ENCODE results near the gene UNC13A.
A peak's percentile ranks its signal among the peaks of the same experiment; 100 is the strongest.

UNC13A gene

DNA sequence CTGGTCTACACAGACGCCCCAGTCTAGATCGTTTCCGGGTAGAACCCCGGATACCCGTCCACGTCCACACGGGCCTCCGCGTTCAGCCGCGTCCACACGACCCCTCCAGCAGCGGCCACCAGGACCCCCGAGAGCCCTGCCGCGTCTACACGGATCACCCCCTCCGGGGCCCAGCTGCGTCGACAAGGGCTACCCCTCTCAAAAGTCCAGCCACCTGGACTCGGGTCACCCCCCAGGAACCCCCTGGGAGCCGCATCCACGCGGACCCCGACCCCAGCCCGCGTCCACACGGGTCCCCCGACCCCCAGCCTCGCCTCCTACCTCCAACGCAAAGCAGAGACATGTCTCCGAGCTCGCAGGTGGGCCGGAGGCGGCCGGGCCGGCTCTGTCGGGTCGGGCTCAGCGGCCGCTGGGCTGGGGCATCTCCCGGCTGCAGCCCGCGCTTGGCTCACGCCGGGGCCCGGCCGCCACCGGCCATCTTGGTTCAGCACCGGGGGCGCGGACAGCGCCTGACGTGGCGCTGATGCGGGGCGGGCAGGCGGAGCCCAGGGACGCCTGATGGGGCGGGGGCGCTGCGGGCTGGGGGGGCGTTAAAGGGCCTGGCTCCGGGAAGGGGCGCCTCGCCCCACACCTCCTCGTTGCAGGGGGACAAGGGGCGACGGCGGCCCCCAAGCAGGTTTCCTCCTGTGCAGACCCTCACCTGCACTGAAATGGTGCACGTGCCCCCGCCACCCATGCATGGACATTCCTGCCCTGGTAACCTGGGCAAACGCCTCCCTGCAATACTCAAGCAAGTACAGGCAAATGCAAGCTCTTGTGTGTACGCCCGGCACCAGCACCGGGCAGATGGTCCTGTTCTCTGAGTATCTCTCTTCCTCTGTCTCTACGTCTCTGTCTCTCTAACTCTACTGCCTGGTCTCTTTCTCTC, at the start of gene UNC13A:
Gene UNC13A (minus strand): TSS at position 498 of the 928 bp plus-strand sequence. CDS start 155 bp downstream, at position 343.
- peak; percentile 59 for DNase-seq
- in situ Hi-C loops (cut with HindIII; ENCODE audit: low pct_ligation_motif_present, low pct_unique_long_range_greater_than_20kb, low sequenced_read_pairs): no loop called here

- in situ Hi-C loops (cut with HindIII; ENCODE audit: low pct_ligation_motif_present, low pct_unique_long_range_greater_than_20kb, low sequenced_read_pairs): no loop called here
- DNase-seq: no peak
These were observed 49.6 kb upstream of the UNC13A start for GRCh38 chr19:17737690-17738153.

GRCh38 chr19:17735410-17735809, 47.3 kb upstream of the UNC13A start:
- in situ Hi-C loops (cut with HindIII; ENCODE audit: low pct_ligation_motif_present, low pct_unique_long_range_greater_than_20kb, low sequenced_read_pairs): no loop called here

GRCh38 chr19:17734146-17734545, 46.0 kb upstream of the UNC13A start:
- no peak for DNase-seq
- in situ Hi-C loops (cut with HindIII; ENCODE audit: low pct_ligation_motif_present, low pct_unique_long_range_greater_than_20kb, low sequenced_read_pairs): no loop called here

More at GRCh38 chr19:17735410-17735809, 47.3 kb upstream of the UNC13A start:
- DNase-seq: no peak

DNA sequence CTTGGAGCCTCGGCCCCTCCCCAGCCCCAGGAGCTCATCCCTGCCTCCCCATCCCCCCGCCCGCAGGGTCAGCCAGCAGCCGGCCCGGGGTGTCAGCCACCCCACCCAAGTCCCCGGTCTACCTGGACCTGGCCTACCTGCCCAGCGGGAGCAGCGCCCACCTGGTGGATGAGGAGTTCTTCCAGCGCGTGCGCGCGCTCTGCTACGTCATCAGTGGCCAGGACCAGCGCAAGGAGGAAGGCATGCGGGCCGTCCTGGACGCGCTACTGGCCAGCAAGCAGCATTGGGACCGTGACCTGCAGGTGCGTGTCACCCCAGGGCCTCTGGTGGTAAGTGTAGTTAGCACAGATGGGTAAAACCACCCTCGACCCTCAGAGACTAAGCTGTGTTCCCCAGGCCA, 45.0 kb upstream of the UNC13A start:
- no peak for DNase-seq
- in situ Hi-C loops (cut with HindIII; ENCODE audit: low pct_ligation_motif_present, low pct_unique_long_range_greater_than_20kb, low sequenced_read_pairs): no loop called here

- DNase-seq: no peak
- in situ Hi-C loops (cut with HindIII; ENCODE audit: low pct_ligation_motif_present, low pct_unique_long_range_greater_than_20kb, low sequenced_read_pairs): no loop called here
These were observed 39.7 kb upstream of the UNC13A start for GRCh38 chr19:17727843-17728242.

DNA sequence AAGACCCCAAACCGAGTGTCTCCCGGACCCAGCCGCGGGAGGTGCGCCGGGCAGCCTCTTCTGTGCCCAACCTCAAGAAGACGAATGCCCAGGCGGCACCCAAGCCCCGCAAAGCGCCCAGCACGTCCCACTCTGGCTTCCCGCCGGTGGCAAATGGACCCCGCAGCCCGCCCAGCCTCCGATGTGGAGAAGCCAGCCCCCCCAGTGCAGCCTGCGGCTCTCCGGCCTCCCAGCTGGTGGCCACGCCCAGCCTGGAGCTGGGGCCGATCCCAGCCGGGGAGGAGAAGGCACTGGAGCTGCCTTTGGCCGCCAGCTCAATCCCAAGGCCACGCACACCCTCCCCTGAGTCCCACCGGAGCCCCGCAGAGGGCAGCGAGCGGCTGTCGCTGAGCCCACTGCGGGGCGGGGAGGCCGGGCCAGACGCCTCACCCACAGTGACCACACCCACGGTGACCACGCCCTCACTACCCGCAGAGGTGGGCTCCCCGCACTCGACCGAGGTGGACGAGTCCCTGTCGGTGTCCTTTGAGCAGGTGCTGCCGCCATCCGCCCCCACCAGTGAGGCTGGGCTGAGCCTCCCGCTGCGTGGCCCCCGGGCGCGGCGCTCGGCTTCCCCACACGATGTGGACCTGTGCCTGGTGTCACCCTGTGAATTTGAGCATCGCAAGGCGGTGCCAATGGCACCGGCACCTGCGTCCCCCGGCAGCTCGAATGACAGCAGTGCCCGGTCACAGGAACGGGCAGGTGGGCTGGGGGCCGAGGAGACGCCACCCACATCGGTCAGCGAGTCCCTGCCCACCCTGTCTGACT, 39.0 kb upstream of the UNC13A start:
- in situ Hi-C loops (cut with HindIII; ENCODE audit: low pct_ligation_motif_present, low pct_unique_long_range_greater_than_20kb, low sequenced_read_pairs): no loop called here
- no peak for DNase-seq

DNA sequence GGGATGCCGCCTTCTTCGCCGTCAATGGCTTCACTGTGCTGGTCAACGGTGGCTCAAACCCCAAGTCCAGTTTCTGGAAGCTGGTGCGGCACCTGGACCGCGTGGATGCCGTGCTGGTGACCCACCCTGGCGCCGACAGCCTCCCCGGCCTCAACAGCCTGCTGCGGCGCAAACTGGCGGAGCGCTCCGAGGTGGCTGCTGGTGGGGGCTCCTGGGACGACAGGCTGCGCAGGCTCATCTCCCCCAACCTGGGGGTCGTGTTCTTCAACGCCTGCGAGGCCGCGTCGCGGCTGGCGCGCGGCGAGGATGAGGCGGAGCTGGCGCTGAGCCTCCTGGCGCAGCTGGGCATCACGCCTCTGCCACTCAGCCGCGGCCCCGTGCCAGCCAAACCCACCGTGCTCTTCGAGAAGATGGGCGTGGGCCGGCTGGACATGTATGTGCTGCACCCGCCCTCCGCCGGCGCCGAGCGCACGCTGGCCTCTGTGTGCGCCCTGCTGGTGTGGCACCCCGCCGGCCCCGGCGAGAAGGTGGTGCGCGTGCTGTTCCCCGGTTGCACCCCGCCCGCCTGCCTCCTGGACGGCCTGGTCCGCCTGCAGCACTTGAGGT, 38.1 kb upstream of the UNC13A start:
- in situ Hi-C loops (cut with HindIII; ENCODE audit: low pct_ligation_motif_present, low pct_unique_long_range_greater_than_20kb, low sequenced_read_pairs): no loop called here
- no peak for DNase-seq

- DNase-seq: no peak
- in situ Hi-C loops (cut with HindIII; ENCODE audit: low pct_ligation_motif_present, low pct_unique_long_range_greater_than_20kb, low sequenced_read_pairs): no loop called here
These were observed 37.4 kb upstream of the UNC13A start for GRCh38 chr19:17725422-17726078.

DNA sequence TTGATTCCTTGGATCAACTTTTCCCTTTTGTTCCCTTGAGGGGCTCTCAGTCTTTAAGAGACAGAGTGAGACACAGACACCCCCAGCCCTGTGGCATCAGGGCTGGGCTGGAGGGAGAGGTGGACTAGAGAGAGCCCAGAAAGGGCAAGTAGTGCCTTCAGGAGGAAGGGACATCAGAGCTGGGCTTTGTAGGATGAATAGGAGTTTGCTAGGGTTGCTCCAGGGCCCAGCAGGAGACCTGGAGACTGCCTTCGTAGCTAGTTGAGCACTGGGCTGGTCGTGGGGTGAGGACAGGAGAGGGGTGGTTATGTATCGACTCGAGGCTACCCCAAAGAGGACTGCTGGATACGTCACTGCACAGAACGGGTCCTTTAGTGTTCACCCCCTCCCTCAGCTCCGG, 36.5 kb upstream of the UNC13A start:
- DNase-seq: no peak
- in situ Hi-C loops (cut with HindIII; ENCODE audit: low pct_ligation_motif_present, low pct_unique_long_range_greater_than_20kb, low sequenced_read_pairs): no loop called here

GRCh38 chr19:17722655-17723240, 34.6 kb upstream of the UNC13A start:
- in situ Hi-C loops (cut with HindIII; ENCODE audit: low pct_ligation_motif_present, low pct_unique_long_range_greater_than_20kb, low sequenced_read_pairs): no loop called here
- DNase-seq: no peak

- DNase-seq: no peak
- in situ Hi-C loops (cut with HindIII; ENCODE audit: low pct_ligation_motif_present, low pct_unique_long_range_greater_than_20kb, low sequenced_read_pairs): no loop called here
These were observed 33.7 kb upstream of the UNC13A start for GRCh38 chr19:17721821-17722220.

DNA sequence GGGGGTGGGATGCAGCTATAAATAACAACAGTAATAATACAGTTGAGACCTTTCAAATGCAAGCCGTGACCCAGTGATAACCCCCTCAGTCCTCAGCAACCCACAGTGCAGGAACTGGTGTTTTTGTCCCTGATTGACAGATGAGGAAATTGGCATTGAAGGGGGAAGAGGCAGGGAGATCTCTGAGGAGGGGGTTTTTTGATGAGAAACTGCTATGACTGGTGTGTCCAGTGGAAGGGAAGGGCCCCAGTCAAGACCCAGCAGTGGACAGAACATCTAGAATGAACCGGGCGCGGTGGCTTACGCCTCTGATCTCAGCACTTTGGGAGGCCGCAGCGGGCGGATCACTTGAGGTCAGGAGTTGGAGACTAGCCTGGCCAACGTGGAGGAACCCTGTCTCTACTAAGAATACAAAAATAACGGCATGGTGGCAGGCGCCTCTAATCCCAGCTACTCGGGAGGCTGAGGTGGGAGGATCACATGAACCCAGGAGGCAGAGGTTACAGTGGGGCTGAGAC, 33.0 kb upstream of the UNC13A start:
- in situ Hi-C loops (cut with HindIII; ENCODE audit: low pct_ligation_motif_present, low pct_unique_long_range_greater_than_20kb, low sequenced_read_pairs): no loop called here
- no peak for DNase-seq

GRCh38 chr19:17720440-17720839, 32.3 kb upstream of the UNC13A start:
- DNase-seq: no peak
- in situ Hi-C loops (cut with HindIII; ENCODE audit: low pct_ligation_motif_present, low pct_unique_long_range_greater_than_20kb, low sequenced_read_pairs): no loop called here

GRCh38 chr19:17719730-17720400, 31.7 kb upstream of the UNC13A start:
- no peak for DNase-seq
- in situ Hi-C loops (cut with HindIII; ENCODE audit: low pct_ligation_motif_present, low pct_unique_long_range_greater_than_20kb, low sequenced_read_pairs): no loop called here

DNA sequence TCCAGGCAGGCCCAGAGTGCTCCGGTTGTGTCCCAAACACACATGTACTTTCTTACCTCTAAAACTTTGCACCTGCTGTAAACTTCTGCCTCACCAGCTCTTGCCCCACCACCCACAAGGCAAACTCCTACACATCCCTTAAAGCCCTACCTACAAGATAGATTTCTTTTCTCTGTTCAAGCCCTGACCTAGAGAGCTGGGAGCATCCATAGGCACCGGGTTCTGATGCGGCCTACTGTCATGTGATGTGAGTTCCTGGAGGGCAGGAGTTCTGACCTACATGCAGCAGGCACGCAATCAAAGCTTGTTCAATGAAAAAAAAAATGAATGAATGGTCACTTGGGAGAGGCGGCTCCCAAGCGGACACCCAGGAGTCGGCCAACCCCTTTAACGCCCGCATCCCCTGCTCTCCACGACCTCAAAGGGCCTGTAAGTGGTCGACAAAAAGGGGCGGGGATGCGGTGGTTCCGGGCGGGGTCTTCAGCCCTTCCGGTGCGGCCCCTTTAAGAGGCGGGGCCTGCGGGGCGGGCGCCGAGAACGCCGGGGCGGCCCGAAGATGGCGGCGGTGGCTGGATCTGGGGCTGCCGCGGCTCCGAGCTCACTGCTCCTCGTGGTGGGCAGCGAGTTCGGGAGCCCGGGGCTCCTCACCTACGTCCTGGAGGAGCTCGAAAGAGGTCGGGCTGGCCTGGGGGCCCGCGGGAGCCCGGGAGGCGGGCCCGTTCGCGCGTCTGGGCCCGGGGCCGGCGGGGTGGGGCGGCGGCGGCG, 31.0 kb upstream of the UNC13A start, which contains the start of gene MAP1S:
Gene MAP1S (plus strand): TSS at position 534 of the 765 bp plus-strand sequence. CDS start 23 bp downstream, at position 557.
- DNase-seq: peak; percentile 51

GRCh38 chr19:17718550-17718946, 30.4 kb upstream of the UNC13A start:
- in situ Hi-C loops (cut with HindIII; ENCODE audit: low pct_ligation_motif_present, low pct_unique_long_range_greater_than_20kb, low sequenced_read_pairs): no loop called here
- no peak for DNase-seq

More for the DNA sequence above, 31.0 kb upstream of the UNC13A start, which contains the start of gene MAP1S:
- in situ Hi-C loops (cut with HindIII; ENCODE audit: low pct_ligation_motif_present, low pct_unique_long_range_greater_than_20kb, low sequenced_read_pairs): no loop called here

Measured in ACHN (cell line).